GM21447 (cell line): ENCODE data around the gene RICTOR.

ENCODE experiments used
- ATAC-seq: cut with Tn5 transposase; IDR thresholded peaks from one replicate; pipeline ENCODE4 v1.9.1; 2021; ENCODE audit not compliant: unreplicated experiment

The RICTOR gene

GRCh38 chr5:38891563-38891962 is 182.6 kb downstream of the RICTOR start:
- ATAC-seq = no peak

DNA sequence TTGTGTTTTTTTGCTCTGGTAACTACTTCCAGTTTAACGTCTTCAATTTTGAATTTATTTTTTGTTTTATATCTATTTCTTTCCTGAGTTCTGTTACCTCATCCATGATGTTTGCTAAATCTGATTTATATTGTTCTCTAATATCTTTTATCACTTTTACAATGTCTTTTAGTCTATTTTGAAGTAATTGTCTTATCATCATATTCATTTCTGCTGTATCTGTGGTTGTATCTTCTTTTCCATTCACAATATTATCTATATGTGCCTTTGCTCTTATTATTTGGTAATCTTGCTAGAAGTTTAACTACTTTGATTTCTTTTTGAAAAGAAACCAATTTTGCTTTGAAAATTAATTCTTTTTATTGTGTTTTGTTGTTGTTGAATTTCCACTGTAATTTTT is 184.8 kb downstream of the RICTOR start:
- ATAC-seq = no peak

DNA sequence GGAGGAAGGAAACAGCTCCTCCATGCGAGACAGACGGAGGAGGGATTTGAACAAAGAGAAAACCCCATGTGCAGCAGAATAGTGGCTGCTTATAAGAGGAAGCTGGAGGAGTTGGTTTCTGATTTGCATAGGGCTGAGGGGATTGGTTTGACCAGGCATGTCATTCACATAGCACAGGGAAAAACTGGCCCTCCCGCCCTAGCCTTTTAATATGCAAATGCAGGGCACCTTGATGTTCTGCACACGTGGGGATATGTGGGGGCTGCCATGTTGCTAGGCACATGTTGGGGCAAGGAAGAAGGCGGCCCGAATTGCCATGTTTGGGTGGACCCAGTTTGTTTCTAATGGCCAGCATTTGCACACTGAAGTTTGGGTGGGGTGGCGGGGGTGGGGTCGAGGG is 186.2 kb downstream of the RICTOR start:
- no peak for ATAC-seq
